Natural killer cell (primary cell): ENCODE measurements around the gene PRCC. TPM values are rescaled to one million over a fixed set of nuclear protein-coding genes. Genes with fewer than 3 reads are reported as not detected.

Experiments
- ATAC-seq, 3 donors: fragments of 150-1000 bp in 2 of 3; fragments of 200-7000 bp in 1 of 3; cut with Tn5 transposase; 1 replicate in 1 of 3; 2 replicates in 2 of 3; pipeline ENCODE4 v1.10.0; 2021; ENCODE audit warnings: mild to moderate bottlenecking in 2 of 3, moderate library complexity in 2 of 3
- DNase-seq, 2 donors: peaks; one replicate each; pipeline versions ENCODE4 v3.0.0 to v3.0.0-alpha.2; 2013 to 2021; ENCODE audit warnings: mixed read lengths in 1 of 2
- H3K27ac ChIP-seq: one replicate; pipeline ENCODE4 v1.5.1; 2013; ENCODE audit warnings: mild to moderate bottlenecking, low read length
- H3K27me3 ChIP-seq: one replicate; pipeline ENCODE4 v1.6.1; 2013; ENCODE audit warnings: low read length; ENCODE audit not compliant: control insufficient read depth, insufficient read depth
- H3K36me3 ChIP-seq: one replicate; pipeline ENCODE4 v1.6.1; 2013; ENCODE audit warnings: low read length; ENCODE audit not compliant: control insufficient read depth, insufficient read depth
- H3K4me1 ChIP-seq: one replicate; pipeline ENCODE4 v1.6.1; 2013; ENCODE audit warnings: low read length; ENCODE audit not compliant: control insufficient read depth, insufficient read depth
- H3K4me3 ChIP-seq: one replicate; pipeline ENCODE4 v1.5.1; 2013; ENCODE audit warnings: low read length
- H3K9me3 ChIP-seq: one replicate; pipeline ENCODE4 v1.6.1; 2013; ENCODE audit warnings: low read length; ENCODE audit not compliant: control insufficient read depth, insufficient read depth
- H3K27ac Mint-ChIP-seq, 2 donors: one replicate each; pipeline ENCODE4 v1.8.0; 2022; ENCODE audit warnings: mild to moderate bottlenecking in 2 of 2, mixed read lengths in 2 of 2, moderate library complexity in 1 of 2
- H3K27me3 Mint-ChIP-seq, 2 donors: one replicate each; pipeline ENCODE4 v1.8.0; 2022; ENCODE audit warnings: low read depth in 2 of 2, mixed read lengths in 2 of 2
- H3K36me3 Mint-ChIP-seq: one replicate; pipeline ENCODE4 v1.8.0; 2022; ENCODE audit warnings: mixed read lengths
- H3K4me1 Mint-ChIP-seq, 2 donors: one replicate each; pipeline ENCODE4 v1.8.0; 2022; ENCODE audit warnings: mixed read lengths in 2 of 2
- H3K4me3 Mint-ChIP-seq: one replicate; pipeline ENCODE4 v1.8.0; 2022; ENCODE audit warnings: mild to moderate bottlenecking, moderate library complexity, mixed read lengths
- H3K9me3 Mint-ChIP-seq, 2 donors: one replicate each; pipeline ENCODE4 v1.8.0; 2022; ENCODE audit warnings: mixed read lengths in 2 of 2
- CTCF ChIP-seq: fragments of 200-600 bp; IDR thresholded peaks from one replicate; pipeline ENCODE4 v1.8.0; 2022; ENCODE audit warnings: antibody characterized with exemption
- whole genome bisulfite sequencing: methylation state at CpG from one replicate; pipeline ENCODE4 v1.1.7; 2013; ENCODE audit warnings: missing lambda C conversion rate; ENCODE audit not compliant: insufficient coverage; 5-methylcytosine and 5-hydroxymethylcytosine counted together
- intact Hi-C: fragments of 100-400 bp; cut with micrococcal nuclease; formaldehyde crosslinking; loops from one replicate; pipeline ENCODE4 v1.14.2; 2022
- total RNA-seq, 4 donors: library from RNA; stranded (reverse); fragments of 120-200 nt in 1 of 4; gene quantifications; one replicate each; pipeline versions ENCODE4 v1.2.3 to v1.2.4, GENCODE V29; 2013 to 2022

The PRCC gene
- total RNA-seq, 3 donors from 2014 or later (not counting 1 experiment from before 2014, with no cell fraction given), result 66.5 to 92.4 (median 69.1) TPM

GRCh38 chr1:156772222-156772621, 4.9 kb downstream of the PRCC start:
- no peak for TF ChIP-seq CTCF
- Mint-ChIP-seq H3K27me3 (no peaks in the 10 kb centered on the region), H3K9me3 (no peaks in the 10 kb centered on the region), H3K4me1 (peaks cover 54 to 64% of the 10 kb centered on the region in 2 donors), H3K36me3 (peaks cover 6% of the 10 kb centered on the region), H3K4me3 (no peak overlapping the region), H3K27ac (peak overlapping the region in 1 of 2 donors; percentile 21)
- Histone ChIP-seq H3K27ac (no peak overlapping the region), H3K4me1 (peaks cover 22% of the 10 kb centered on the region), H3K27me3 (no peaks in the 10 kb centered on the region), H3K9me3 (no peaks in the 10 kb centered on the region), H3K4me3 (no peak overlapping the region), H3K36me3 (peaks cover 20% of the 10 kb centered on the region)
- intact Hi-C loops, result no loop called here
- DNase-seq (no peak), ATAC-seq (no peak)
- 90% methylated on average over 1 of the region's 3 CpGs for WGBS

- intact Hi-C loops, result no loop called here
- H3K4me1 Mint-ChIP-seq, result peaks cover 60 to 70% of the 10 kb centered on the region in 2 donors
- ATAC-seq (no peak), DNase-seq (no peak)
- Histone ChIP-seq H3K27ac (no peak overlapping the region), H3K4me3 (no peak overlapping the region), H3K4me1 (peaks cover 19% of the 10 kb centered on the region), H3K27me3 (no peaks in the 10 kb centered on the region), H3K36me3 (peaks cover 20% of the 10 kb centered on the region), H3K9me3 (no peaks in the 10 kb centered on the region)
- no peak overlapping the region for H3K4me3 Mint-ChIP-seq
- 86% methylated on average over 9 of the region's 9 CpGs for WGBS
- no peak overlapping the region for H3K27ac Mint-ChIP-seq
- no peak for TF ChIP-seq CTCF
- H3K36me3 Mint-ChIP-seq, result peaks cover 6% of the 10 kb centered on the region
- no peaks in the 10 kb centered on the region for H3K27me3 Mint-ChIP-seq
- H3K9me3 Mint-ChIP-seq, result no peaks in the 10 kb centered on the region
Measured at GRCh38 chr1:156772728-156773497, 5.6 kb downstream of the PRCC start.

- peaks cover 6% of the 10 kb centered on the region for H3K36me3 Mint-ChIP-seq
- TF ChIP-seq CTCF, result no peak
- Histone ChIP-seq H3K9me3 (no peaks in the 10 kb centered on the region), H3K4me3 (no peak overlapping the region), H3K4me1 (peaks cover 12% of the 10 kb centered on the region), H3K36me3 (peaks cover 20% of the 10 kb centered on the region), H3K27ac (no peak overlapping the region), H3K27me3 (no peaks in the 10 kb centered on the region)
- DNase-seq, result no peak
- H3K4me1 Mint-ChIP-seq, result peaks cover 58 to 69% of the 10 kb centered on the region in 2 donors
- intact Hi-C loops, result no loop called here
- no peak overlapping the region for H3K27ac Mint-ChIP-seq
- no peaks in the 10 kb centered on the region for H3K27me3 Mint-ChIP-seq
- no peak for ATAC-seq
- 90% methylated on average over 3 of the region's 3 CpGs for WGBS
- no peaks in the 10 kb centered on the region for H3K9me3 Mint-ChIP-seq
- no peak overlapping the region for H3K4me3 Mint-ChIP-seq
Measured at GRCh38 chr1:156773607-156774006, 6.3 kb downstream of the PRCC start.

GRCh38 chr1:156775799-156776198, 8.5 kb downstream of the PRCC start:
- no peak overlapping the region for H3K4me3 ChIP-seq
- no peak for DNase-seq
- intact Hi-C loops, result no loop called here
- no peaks in the 10 kb centered on the region for H3K9me3 ChIP-seq
- Mint-ChIP-seq H3K36me3 (peaks cover 3% of the 10 kb centered on the region), H3K9me3 (no peaks in the 10 kb centered on the region), H3K27ac (no peak overlapping the region), H3K27me3 (no peaks in the 10 kb centered on the region), H3K4me3 (no peak overlapping the region), H3K4me1 (peaks cover 41 to 49% of the 10 kb centered on the region in 2 donors)
- H3K4me1 ChIP-seq, result peaks cover 4% of the 10 kb centered on the region
- peaks cover 17% of the 10 kb centered on the region for H3K36me3 ChIP-seq
- no peak for TF ChIP-seq CTCF
- H3K27me3 ChIP-seq, result no peaks in the 10 kb centered on the region
- H3K27ac ChIP-seq, result no peak overlapping the region
- no peak for ATAC-seq
- WGBS, result 82% methylated on average over 4 of the region's 5 CpGs
